Measurements from ENCODE around the gene MS4A10.

DNA sequence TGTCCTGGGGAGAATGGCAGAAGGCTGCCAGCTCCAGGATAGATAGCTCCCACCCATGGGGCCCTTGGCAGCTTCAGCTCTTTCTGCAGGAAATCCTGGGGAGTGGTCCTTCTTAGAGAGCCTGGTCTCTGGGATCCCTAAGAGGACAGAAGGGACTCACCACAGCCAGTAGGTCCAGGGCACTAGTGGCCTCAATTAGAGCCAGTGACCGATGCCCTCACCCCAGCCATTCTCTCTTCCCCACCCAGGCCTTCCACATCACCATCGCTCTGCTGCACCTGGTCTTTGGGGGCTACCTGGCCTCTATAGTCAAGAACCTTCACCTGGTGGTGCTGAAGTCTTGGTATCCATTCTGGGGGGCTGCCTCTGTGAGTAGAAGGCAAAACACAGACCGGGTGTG lies 5.6 kb downstream of the MS4A10 start:
- TF ChIP-seq, protein P1, sequence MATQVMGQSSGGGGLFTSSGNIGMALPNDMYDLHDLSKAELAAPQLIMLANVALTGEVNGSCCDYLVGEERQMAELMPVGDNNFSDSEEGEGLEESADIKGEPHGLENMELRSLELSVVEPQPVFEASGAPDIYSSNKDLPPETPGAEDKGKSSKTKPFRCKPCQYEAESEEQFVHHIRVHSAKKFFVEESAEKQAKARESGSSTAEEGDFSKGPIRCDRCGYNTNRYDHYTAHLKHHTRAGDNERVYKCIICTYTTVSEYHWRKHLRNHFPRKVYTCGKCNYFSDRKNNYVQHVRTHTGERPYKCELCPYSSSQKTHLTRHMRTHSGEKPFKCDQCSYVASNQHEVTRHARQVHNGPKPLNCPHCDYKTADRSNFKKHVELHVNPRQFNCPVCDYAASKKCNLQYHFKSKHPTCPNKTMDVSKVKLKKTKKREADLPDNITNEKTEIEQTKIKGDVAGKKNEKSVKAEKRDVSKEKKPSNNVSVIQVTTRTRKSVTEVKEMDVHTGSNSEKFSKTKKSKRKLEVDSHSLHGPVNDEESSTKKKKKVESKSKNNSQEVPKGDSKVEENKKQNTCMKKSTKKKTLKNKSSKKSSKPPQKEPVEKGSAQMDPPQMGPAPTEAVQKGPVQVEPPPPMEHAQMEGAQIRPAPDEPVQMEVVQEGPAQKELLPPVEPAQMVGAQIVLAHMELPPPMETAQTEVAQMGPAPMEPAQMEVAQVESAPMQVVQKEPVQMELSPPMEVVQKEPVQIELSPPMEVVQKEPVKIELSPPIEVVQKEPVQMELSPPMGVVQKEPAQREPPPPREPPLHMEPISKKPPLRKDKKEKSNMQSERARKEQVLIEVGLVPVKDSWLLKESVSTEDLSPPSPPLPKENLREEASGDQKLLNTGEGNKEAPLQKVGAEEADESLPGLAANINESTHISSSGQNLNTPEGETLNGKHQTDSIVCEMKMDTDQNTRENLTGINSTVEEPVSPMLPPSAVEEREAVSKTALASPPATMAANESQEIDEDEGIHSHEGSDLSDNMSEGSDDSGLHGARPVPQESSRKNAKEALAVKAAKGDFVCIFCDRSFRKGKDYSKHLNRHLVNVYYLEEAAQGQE (IDR thresholded peaks at IDR 0.05; ENCODE audit: insufficient read depth in 1 of 2, low read depth in 2 of 2, low read length in 2 of 2) = no peak
- TF ChIP-seq SIN3A (IDR thresholded peaks at IDR 0.05; ENCODE audit: borderline replicate concordance, insufficient read depth, low read length) (no peak), POLR2AphosphoS5 (IDR thresholded peaks at IDR 0.05; ENCODE audit: low read depth, low read length) (no peak), TAF1 (IDR thresholded peaks at IDR 0.05; ENCODE audit: borderline replicate concordance, insufficient read depth, low read length) (no peak), FOXP2 (optimal IDR thresholded peaks at IDR 0.05; ENCODE audit: borderline replicate concordance, extremely low read depth, extremely low read length, insufficient read depth) (no peak)
